ENCODE measurements around the gene CEACAM21.

DNA sequence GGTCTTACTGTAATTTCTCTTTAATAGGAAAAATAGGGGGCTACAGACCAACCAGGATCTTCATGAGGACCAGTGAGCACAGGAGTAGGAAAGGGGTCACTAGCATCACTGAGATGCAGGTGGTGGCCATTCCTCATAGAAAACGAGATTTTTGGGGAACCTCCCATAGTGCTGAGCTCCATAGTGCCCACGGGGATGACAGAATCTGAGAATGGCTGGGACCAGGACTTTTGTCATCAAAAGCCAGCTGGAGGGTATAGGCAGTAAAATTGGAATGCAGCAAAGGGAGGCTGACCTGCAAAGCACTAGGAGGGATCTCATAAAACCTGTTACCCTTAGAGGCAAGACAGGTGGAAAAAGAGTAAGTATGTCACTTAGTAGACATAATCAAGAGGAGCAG, 28.4 kb upstream of the CEACAM21 start:
- TF ChIP-seq, protein P1, sequence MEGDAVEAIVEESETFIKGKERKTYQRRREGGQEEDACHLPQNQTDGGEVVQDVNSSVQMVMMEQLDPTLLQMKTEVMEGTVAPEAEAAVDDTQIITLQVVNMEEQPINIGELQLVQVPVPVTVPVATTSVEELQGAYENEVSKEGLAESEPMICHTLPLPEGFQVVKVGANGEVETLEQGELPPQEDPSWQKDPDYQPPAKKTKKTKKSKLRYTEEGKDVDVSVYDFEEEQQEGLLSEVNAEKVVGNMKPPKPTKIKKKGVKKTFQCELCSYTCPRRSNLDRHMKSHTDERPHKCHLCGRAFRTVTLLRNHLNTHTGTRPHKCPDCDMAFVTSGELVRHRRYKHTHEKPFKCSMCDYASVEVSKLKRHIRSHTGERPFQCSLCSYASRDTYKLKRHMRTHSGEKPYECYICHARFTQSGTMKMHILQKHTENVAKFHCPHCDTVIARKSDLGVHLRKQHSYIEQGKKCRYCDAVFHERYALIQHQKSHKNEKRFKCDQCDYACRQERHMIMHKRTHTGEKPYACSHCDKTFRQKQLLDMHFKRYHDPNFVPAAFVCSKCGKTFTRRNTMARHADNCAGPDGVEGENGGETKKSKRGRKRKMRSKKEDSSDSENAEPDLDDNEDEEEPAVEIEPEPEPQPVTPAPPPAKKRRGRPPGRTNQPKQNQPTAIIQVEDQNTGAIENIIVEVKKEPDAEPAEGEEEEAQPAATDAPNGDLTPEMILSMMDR (IDR thresholded peaks at IDR 0.05; ENCODE audit: low read depth, low read length), result no peak
- no peak for TF ChIP-seq EZH2phosphoT487 (IDR thresholded peaks at IDR 0.05; ENCODE audit: low read depth)
